Measurements from ENCODE around the gene DNAJB6. TPM values are rescaled to one million over a fixed set of nuclear protein-coding genes. Genes with fewer than 3 reads are reported as not detected.

DNAJB6 gene
- total RNA-seq, 4 donors from 2014 or later = 63.5 to 125 (median 107) TPM

GRCh38 chr7:157412491-157413180 lies 75.8 kb downstream of the DNAJB6 start:
- intact Hi-C loops (cut with DNase I; ENCODE audit: low total_unique reads) = no loop called here

GRCh38 chr7:157413881-157414701 lies 77.3 kb downstream of the DNAJB6 start:
- no peak for DNase-seq
- TF ChIP-seq CTCF (IDR thresholded peaks at IDR 0.05) = no peak
- TF ChIP-seq POLR2A (IDR thresholded peaks at IDR 0.05) = no peak
- Histone ChIP-seq H3K27ac (no peak overlapping the region), H3K4me1 (no peaks in the 10 kb centered on the region), H3K36me3 (no peaks in the 10 kb centered on the region), H3K4me3 (no peak overlapping the region), H3K27me3 (no peaks in the 10 kb centered on the region), H3K9me3 (no peaks in the 10 kb centered on the region)
- intact Hi-C loops (cut with DNase I; ENCODE audit: low total_unique reads) = no loop called here

More at GRCh38 chr7:157412491-157413180, 75.8 kb downstream of the DNAJB6 start:
- Histone ChIP-seq H3K36me3 (no peaks in the 10 kb centered on the region), H3K4me1 (no peaks in the 10 kb centered on the region), H3K9me3 (no peaks in the 10 kb centered on the region), H3K4me3 (no peak overlapping the region), H3K27me3 (no peaks in the 10 kb centered on the region), H3K27ac (no peak overlapping the region)
- DNase-seq = no peak
- no peak for TF ChIP-seq POLR2A (IDR thresholded peaks at IDR 0.05)
- TF ChIP-seq CTCF (IDR thresholded peaks at IDR 0.05) = no peak

- intact Hi-C loops (cut with DNase I; ENCODE audit: low total_unique reads) = no loop called here
- DNase-seq = no peak
- Histone ChIP-seq H3K27me3 (no peaks in the 10 kb centered on the region), H3K27ac (no peak overlapping the region), H3K4me1 (no peaks in the 10 kb centered on the region), H3K4me3 (no peak overlapping the region), H3K9me3 (no peaks in the 10 kb centered on the region), H3K36me3 (no peaks in the 10 kb centered on the region)
- TF ChIP-seq POLR2A (IDR thresholded peaks at IDR 0.05) (no peak), CTCF (IDR thresholded peaks at IDR 0.05) (no peak)
Observed at GRCh38 chr7:157414702-157415096, 77.9 kb downstream of the DNAJB6 start.

- DNase-seq = no peak
- no peak overlapping the region for H3K4me3 ChIP-seq
- H3K27ac ChIP-seq = no peak overlapping the region
- H3K27me3 ChIP-seq = no peaks in the 10 kb centered on the region
- no peaks in the 10 kb centered on the region for H3K36me3 ChIP-seq
- TF ChIP-seq POLR2A (IDR thresholded peaks at IDR 0.05) (no peak), CTCF (IDR thresholded peaks at IDR 0.05) (no peak)
- intact Hi-C loops (cut with DNase I; ENCODE audit: low total_unique reads) = no loop called here
- H3K9me3 ChIP-seq = no peaks in the 10 kb centered on the region
- H3K4me1 ChIP-seq = no peaks in the 10 kb centered on the region
Observed at GRCh38 chr7:157415486-157415885, 78.7 kb downstream of the DNAJB6 start.

- TF ChIP-seq CTCF (IDR thresholded peaks at IDR 0.05) (no peak), POLR2A (IDR thresholded peaks at IDR 0.05) (no peak)
- intact Hi-C loops (cut with DNase I; ENCODE audit: low total_unique reads) = no loop called here
- DNase-seq = no peak
- H3K9me3 ChIP-seq = no peaks in the 10 kb centered on the region
- H3K4me1 ChIP-seq = no peaks in the 10 kb centered on the region
- no peak overlapping the region for H3K27ac ChIP-seq
- no peak overlapping the region for H3K4me3 ChIP-seq
- no peaks in the 10 kb centered on the region for H3K27me3 ChIP-seq
- H3K36me3 ChIP-seq = no peaks in the 10 kb centered on the region
Observed at GRCh38 chr7:157416011-157416410, 79.2 kb downstream of the DNAJB6 start.

All from uterus (tissue), 4 donors.